NCI-H2227 (cell line): ENCODE data around the gene GOLGA6D.
"Not testable (repeated sequence)": the region's sequence is repeated elsewhere in the genome, so short reads cannot be mapped to it uniquely, and the experiment has no call there.

ENCODE experiments used
- DNase-seq: peaks from one replicate; lab custom pipeline; 2025; ENCODE audit not compliant: unreplicated experiment; lab: John Stamatoyannopoulos, UW

Gene GOLGA6D

GRCh38 chr15:75332093-75332492 lies 49.5 kb downstream of the GOLGA6D start:
- DNase-seq, result not testable (repeated sequence)

DNA sequence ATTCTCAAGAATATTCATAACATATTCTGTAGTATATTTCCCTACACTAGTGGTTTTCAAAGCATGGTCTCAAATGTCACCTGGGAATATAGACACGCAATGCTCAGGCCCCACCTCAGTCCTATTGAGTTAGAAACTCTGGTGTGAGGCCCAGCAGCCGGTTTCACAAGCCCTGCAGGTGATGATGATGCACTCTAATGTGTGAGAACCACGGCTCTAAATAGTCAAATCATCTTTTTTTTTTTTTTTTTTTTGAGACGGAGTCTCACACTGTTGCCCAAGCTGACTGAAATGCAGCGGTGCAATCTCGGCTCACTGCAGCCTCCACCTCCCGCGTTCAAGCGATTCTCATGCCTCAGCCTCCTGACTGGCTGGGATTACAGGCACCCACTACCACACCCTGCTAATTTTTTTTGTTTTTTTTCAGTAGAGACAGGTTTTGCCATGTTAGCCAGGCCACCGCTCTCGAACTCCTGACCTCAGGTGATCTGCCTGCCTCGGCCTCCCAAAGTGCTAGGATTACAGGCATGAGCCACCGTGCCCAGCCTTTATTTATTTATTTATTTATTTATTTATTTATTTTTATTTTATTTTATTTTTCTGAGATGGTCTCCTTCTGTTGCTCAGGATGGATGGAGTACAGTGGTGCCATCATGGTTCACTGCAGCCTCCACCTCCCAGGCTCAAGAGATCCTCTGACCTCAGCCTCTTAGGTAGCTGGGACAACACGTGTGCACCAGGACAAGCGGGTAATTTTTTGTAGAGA lies 51.2 kb downstream of the GOLGA6D start:
- not testable (repeated sequence) for DNase-seq

GRCh38 chr15:75335313-75335704 lies 52.7 kb downstream of the GOLGA6D start:
- DNase-seq, result no peak

DNA sequence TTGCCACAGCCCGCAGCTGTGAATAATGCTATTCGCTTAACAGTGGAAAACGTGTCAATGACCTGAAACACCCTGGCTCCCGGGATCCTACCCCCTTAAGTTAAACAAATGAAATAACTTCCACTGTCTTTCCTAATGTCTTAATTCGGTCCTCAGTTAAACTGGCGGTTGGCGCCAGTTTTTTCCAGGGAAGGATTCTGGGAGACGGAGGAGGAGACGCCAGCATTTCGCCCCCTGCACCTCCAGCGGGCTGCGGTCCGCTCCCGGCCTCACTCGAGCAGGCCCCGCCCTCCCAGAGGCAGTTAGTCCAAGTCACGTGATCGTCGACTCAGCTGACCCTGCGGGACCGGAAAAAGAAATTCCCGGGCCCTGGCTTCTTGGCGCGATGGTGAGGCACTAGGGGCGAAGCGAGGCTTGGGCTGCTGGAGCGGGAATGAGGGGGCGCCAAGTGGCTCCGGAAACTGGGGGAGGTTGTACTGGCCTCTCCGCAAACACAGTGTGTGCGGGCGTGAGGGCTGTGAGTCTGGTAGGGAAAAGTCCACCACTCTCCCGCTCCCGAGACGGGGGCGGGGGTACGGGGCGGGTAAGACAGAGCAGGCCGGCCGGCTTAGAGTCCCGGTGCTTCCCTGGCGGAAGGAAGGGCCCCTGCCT lies 53.2 kb downstream of the GOLGA6D start, which contains the start of gene COMMD4:
Gene COMMD4, plus strand, starts transcription at position 359 of the 651 bp plus-strand sequence. Its CDS starts 27 bp downstream, at position 386.
- peak; percentile 98 for DNase-seq

DNA sequence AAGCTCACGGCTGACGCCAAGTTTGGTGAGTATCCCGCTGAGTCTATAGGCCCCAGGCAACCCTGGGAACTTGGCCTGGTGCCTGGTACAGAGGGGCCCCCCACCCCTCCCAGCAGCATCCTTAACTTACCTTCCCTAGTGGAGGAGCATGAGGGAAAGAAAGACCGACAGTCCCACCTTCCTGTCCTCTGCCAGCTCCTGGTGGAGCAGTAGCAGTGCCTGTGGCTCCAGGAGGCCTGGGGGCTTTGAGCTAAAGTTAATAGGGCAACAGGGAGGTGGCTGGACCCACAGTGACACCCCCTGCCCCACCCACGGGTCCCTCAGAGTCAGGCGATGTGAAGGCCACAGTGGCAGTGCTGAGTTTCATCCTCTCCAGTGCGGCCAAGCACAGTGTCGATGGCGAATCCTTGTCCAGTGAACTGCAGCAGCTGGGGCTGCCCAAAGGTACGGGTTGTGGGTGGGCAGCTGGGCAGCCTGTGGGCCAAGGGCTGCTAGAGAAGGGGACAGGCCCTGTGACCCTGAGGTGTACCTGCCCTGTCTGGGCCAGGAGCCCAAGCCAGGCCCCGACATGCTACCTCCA lies 56.1 kb downstream of the GOLGA6D start:
- DNase-seq, result no peak

GRCh38 chr15:75339531-75340240 lies 57.1 kb downstream of the GOLGA6D start:
- DNase-seq, result no peak

GRCh38 chr15:75342221-75342620 lies 59.6 kb downstream of the GOLGA6D start:
- no peak for DNase-seq

- DNase-seq, result not testable (repeated sequence)
Observed at GRCh38 chr15:75343953-75344352, 61.3 kb downstream of the GOLGA6D start.
